HT1080 (cell line): ENCODE data around the gene CARMIL3. TPM values are rescaled to one million over a fixed set of nuclear protein-coding genes. Genes with fewer than 3 reads are reported as not detected.
A peak's percentile ranks its signal among the peaks of the same experiment; 100 is the strongest.

Experiments
- DNase-seq: peaks from one replicate; pipeline ENCODE4 v3.0.0-alpha.2; 2015; ENCODE audit warnings: low read depth
- total RNA-seq: library from RNA; depleted of rRNA; stranded (reverse); fragments of >200 nt; shearing (Covaris generic); gene quantifications from 2 replicates; pipeline ENCODE4 v1.2.3, GENCODE V29; 2014

Gene CARMIL3
- total RNA-seq, 1 experiment from 2014 or later = 0.11 TPM

DNA sequence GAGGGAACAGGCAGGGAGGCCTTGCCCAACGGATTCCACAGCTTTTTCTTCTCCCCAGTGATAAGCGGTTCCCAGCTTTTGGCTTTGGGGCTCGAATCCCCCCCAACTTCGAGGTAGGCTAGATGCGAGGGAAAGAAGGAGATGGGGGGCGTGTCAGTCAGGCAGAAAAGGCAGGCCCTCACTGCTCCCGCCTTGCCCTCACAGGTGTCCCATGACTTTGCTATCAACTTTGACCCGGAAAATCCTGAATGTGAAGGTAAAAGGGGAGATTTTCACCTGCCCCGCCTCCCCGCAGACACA lies 24.4 kb downstream of the CARMIL3 start:
- no peak for DNase-seq

DNA sequence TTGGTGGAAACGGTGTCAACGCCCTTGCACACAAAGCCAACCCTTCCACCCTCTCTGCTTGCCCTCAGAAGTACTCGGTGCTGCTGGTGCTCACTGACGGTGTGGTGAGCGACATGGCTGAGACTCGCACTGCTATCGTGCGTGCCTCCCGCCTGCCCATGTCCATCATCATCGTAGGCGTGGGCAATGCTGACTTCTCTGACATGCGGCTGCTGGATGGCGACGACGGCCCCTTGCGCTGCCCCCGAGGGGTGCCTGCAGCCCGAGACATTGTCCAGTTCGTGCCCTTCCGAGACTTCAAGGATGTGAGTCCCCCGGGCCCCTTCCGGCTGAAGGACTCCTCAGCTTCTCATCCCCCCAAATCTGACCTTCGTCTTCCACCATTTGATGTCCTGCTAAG lies 25.3 kb downstream of the CARMIL3 start:
- no peak for DNase-seq

DNA sequence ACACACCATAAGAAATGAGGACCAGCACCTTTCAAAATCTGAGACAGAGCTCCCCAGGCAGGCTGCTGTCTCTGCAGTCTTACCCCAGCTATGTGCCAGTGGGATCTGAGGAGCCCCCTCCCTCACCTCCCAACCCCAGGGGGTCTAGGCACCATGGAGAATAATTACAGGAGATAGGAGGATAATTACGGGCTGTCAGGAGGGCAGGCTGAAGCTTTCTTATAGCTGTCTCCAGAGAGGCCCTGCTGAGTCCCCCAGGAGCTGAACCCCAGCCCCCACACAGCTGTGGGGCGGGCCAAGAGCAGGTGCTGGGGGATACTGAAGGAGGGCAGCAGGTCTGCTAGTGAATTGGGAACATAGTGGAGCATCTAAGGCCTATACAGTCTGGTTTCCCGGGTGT lies 26.3 kb downstream of the CARMIL3 start:
- no peak for DNase-seq

DNA sequence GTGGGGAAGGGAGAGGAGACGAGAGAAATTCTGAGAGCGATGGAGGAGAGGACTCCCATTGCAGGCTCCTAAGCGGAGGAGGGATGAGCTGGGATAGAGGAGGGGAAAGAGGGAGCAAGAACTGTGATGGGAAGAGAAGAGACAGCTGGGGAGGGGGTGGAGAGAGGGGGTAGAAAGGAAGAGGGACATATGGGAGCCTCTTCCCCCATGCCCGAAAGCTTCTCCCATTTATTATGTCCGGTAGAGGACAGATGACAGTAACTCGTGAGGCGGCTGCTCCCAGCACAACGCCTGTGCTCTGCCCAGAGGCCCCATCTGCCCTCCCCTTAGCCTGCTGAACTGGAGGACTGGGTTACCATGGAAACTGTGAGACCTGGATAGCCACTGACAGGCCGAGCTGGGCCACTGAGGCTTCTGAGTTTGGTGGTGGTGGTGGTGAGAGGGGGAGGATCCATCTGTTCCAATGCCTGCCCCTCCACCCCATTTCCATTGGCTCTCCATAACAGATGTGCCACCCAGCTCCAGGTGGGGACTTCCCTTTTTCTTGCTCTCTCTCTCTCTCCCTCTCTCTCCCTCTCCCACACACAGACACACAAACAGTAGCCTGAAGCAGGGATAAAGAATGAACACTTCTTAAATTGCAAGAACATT lies 27.8 kb downstream of the CARMIL3 start:
- no peak for DNase-seq

DNA sequence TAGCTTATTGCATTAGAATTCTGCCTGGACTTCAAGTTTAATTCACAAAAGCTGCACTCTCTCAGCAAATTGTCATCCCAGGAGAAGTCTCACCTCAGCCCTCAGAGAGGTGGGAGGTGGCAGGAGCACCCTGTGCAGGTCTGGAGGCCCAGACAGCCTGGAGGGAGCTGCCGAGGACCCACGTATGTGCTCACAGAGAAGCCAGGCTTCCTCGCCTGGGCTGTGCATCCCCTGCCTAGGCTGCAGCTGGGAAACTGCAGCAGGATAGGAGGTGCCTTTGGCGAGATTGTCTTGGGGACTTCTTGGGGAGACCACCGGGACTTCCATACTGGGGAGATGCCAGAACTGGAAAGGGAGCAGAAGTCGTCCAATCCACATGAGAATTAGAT lies 28.3 kb downstream of the CARMIL3 start:
- no peak for DNase-seq

DNA sequence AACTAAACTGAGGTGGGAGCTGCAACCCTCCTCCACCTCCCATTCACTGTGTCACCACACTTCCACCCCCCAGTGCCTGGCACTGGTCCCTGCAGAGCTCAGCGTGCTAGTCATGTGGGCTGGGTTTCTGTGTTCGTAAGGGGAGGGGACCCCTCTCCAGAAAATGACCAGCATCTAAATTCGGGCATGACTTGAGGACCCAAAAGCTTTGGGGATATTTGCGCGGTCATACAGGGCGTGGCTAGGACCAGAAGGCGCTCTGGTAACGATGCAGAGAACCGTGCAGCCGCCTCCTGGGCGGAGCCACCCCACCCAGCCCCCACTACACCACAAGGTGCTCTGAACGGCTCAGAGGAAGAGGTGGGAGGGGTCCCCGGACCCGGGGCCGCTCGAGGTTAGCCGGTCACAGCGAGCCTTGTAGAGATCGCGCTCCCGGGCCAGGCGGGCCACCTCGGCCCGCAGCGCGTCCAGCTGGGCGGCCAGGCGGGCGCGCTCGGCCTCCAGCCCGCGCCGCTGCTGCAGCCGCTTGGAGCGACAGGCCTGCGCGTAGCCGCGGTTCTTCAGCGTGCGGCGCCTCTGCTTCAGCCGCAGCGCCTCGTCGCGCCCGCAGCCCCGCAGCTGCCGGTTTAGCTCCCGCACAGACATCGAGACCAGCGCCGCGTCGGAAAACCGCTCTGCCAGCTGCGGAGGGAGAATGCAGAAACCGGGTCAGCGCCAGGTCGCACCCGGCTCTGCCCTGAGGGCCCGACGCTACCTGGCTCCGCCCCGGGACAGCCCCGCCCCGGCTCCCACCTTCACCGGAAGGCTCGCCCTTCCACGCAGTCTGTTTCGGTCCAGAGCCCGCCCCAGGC lies 29.3 kb downstream of the CARMIL3 start:
- no peak for DNase-seq

DNA sequence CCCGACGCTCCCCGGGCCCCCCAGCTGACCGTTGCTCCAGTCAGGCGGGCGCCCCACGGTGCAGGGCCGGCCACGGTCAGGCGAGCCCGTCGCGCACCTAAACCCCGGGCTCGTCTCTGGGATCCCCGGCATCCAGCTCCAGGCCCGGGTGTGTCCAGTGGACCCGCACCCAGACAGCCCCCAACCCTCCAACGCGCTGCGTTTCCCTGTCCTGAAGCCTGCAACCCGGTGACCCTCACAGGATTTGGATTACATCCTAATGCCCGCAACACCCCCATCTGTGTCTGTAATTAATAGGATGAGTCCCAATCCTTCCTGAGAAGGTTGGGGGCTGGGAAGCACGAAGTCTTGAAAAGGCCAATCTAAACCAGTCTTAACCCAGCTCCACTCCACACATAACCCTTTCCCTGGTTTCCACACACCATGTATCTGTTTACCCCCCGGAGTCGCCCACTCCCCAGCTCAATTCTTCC lies 30.0 kb downstream of the CARMIL3 start:
- DNase-seq = no peak

DNA sequence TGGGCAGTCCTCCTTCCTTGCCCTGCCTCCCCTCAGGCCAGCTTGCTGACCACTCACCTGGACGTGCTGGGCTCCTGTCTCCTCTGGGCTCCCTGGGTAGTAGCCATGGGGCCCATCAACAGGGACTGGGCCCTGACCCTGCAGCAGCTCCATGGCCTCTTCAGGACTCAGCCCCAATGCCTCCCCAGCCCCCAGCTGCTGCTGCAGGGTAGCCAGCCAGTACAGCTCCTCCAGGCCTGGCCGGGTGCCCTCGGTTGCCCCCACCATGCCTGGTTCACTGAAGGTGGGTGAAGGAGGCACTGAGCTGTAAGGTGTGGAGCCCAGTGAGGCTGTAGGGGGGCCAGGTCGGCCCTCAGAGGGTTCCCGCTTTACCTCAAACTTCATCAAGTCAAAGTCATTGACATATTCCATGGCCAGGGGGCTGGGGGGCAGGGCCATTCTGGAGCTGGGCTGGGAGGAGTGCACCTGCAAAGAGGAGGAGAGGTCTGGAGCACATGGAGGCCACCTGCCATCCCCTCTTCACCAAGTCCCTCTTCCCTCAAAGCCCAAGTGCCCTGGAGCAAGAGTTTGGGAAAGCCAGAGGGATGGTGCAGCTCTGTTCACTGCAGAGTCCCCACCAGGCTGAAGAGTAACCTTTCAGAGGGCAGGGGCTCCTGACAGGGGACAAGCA lies 30.7 kb downstream of the CARMIL3 start:
- DNase-seq = no peak

DNA sequence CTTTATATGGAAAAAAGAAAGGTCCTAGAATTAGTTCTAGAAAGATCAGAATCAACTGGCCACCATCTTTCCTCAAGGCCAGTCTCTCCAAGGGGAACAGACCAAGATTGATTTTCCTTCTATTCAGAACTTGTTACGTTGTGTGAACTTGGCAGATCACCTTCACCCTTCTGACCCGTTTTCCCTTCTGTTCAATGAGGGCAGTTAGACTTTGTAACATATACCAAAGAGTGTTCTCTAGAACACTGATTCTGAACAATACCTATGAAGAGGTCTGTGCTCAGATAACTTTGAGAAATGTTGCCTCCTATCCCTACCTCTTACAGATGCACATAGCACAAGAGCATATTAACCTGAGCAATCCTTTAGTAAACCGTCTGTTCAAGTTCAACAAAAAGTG lies 31.7 kb downstream of the CARMIL3 start:
- no peak for DNase-seq

DNA sequence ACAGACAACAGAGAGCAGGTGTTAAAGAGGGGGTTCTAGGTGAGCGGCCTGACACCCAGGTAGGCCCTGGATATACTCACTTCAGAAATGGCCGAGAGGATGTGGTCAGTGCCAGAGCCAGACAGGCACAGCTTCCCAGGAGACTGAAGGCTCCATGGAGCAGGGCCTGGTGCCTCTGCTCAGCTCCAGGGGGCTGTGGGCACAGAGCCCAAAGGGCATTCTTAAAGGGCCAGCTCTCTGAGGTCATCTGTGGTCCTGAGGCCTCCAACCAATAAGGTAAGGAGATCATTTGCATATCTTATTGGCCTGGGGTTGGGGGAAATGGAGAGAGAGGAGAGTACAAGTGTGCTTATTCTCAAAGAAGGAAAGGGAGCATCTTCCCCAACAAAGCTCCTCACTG lies 32.6 kb downstream of the CARMIL3 start:
- no peak for DNase-seq

DNA sequence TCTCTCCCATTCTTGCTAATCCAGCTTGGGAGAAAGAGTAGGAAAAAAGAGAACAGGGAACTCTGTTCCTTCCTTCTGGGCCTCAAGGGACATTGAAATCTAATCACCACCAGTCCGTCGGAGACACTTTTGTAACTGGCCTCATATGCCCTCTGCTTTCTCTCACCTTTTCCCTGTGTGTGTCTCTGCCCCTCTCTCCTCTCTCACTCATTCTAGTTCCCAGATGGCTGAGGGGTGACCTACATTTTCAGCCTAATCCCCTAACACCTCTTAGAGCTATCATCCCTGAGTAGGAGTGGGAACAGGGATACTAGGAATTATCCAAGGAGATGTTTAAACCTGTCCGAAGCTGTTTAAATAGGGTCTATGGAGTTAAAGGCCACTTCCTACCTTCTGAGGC lies 33.4 kb downstream of the CARMIL3 start:
- DNase-seq = no peak

DNA sequence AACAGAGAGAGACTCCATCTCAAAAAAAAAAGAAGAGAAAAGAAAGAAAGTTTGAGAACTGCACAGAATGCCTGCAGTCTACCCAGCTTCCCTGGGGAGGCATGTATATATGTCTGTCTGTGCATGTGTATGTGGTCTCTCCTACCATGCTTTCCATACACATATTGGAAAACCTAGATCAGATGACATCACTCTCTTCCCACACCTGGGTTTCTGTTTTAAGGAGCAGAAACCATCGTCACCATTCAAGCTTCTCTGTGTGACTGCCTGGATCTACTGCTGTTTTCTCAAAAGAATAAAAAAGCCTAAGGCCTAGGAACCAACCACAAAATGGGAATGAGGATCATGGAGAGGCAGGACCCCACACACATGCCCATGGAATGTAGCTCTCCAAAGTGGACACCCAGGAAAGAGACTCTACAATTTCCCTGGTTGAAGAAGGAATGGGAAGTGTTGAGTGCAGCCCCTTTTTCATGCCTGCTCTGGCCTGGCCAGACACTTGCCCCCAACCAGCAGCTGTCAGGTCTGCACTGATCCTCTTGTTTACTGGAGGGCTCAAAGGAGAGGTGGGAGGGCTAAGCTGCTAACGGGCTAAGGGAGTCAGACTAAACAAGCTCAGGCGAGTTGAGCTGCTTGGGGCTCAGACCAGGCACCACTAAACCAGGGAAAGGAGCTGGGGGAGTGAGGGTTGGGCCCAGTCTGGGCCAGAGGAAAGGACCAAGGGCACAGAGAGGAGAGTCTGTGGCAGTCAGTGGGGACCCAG lies 34.6 kb downstream of the CARMIL3 start:
- no peak for DNase-seq

DNA sequence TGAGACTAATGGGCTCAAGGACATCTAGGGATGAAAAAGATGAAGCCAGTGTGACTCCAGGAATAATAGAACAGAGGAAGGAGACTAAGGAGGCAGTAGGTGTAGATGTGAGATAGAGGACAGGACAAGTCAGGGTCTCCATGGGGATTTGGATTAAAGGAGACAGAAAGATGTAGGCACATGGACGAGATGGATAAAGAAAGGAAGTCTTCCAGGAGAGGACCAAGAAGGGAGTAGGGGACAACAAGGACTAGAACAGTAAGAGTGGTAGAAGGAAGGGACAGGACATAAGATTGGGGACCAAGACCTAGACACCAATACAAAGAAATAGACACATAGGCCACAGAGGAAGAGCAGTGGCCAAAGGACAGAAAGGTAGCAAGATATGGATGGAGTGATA lies 35.2 kb downstream of the CARMIL3 start:
- DNase-seq = no peak

DNA sequence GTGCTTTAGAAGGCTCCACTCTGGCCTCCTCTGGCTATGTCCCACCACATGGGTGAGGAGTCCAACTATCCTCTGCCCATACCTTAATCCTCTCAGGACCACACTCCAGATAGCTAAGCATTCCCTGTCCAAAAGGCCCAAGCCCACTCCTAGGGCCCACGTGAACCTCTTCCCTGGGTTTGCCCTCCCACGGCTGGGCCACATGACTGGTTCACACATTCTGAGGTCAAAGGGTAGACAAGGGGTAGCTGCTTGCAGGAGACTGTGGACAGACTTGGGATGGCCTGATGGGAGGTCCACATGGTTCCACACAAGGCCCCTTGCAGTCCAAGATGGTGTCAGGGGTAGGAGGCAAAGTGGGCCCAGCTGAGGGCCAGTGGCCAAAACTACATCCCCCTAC lies 36.3 kb downstream of the CARMIL3 start:
- no peak for DNase-seq

DNA sequence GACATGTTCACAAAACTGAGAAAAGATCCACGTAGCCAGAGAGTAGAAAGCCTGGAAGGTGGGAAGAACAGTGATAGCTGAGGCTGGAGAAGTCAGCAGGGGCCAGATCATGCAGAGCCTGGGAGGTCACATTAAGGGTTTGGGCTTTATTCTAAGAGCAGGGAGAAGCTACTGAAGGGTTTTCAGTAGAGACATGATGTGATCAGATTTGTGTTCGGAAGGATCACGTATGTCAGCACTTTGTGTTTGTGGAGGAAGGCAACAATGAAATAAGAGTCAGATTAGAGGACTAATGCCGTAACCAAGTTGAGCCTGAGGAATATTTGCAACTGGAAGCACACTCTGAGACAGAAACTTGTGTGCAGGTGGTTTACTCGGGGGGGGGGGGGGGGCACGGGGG lies 38.1 kb downstream of the CARMIL3 start:
- no peak for DNase-seq

DNA sequence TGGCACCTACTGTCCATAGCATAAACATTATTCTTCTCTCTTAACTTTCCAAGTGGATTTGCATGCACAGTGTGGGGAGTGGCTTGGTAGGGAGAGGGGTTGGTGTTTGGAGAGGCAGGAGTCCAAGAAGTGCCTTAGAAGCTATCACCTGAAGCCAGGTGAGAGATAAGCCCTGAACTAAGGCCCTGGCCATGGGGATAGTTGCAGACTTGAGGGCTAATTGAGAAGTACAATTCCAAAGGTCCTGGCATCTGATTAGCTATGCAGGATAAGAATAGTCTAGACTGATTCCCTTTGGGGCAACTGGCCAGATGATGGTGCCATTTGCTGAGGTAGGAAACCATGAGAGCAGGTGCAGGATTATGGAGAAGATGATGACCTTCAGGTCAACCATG lies 40.3 kb downstream of the CARMIL3 start:
- DNase-seq = no peak

DNA sequence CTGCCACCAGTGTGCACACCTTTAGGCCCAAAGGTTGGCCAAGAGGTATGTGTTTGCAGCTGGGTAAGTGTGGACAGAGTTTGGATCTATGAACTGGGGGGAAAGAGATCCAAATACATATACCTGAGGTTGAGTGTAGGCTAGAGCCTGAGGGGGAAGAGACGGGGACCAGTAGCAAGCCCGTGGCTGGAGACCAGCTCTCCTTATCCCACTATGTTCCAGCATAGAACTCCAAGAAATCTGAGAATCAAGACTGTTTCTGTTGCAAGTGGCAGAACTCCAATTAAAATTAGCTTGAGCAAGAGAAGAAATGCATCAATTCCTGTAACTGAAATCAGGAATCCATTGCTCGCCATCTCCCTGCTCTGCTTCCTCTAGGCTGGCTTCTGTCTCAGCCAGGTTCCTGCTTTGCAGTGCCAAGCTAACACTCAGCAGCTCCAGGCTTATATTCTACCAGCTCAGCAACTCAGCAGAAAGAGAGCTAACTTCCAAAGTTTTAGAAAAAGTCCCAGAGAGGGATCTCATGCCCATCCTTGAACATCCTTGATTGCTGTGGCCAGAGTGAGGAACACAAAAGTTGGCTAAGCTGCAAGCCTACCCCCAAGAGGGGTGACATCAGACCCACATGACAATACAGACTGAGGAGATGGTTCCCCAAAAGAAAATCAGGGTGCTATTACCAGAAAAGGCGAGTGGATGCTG lies 40.8 kb downstream of the CARMIL3 start:
- DNase-seq = no peak

DNA sequence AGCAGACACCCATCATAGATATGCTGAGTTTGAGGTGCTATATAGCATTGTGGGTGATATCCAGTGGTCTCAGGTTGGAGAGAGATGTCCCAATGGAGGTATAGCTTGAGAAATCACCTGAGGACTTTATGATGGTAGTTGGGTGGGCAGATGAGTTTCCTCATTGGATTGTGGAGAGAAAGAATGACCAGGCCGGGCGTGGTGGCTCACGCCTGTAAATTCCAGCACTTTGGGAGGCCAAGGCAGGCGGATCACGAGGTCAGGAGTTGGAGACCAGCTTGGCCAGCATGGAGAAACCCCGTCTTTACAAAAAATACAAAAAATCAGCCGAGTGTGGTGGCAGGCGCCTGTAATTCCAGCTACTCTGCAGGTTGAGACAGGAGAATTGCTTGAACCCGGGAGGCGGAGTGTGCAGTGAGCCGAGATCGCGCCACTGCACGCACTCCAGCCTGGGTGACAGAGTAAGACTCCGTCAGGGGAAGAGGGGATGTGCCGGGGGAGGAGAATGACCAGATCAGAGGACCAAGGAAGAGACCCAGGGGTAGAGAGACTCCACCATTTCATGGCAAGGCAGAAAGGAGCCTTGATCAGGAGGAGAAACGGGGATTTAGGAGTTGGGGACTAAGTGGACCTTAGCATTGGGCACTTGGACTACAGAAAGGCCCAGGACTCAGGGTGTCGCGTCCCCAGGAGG lies 41.5 kb downstream of the CARMIL3 start:
- no peak for DNase-seq

DNA sequence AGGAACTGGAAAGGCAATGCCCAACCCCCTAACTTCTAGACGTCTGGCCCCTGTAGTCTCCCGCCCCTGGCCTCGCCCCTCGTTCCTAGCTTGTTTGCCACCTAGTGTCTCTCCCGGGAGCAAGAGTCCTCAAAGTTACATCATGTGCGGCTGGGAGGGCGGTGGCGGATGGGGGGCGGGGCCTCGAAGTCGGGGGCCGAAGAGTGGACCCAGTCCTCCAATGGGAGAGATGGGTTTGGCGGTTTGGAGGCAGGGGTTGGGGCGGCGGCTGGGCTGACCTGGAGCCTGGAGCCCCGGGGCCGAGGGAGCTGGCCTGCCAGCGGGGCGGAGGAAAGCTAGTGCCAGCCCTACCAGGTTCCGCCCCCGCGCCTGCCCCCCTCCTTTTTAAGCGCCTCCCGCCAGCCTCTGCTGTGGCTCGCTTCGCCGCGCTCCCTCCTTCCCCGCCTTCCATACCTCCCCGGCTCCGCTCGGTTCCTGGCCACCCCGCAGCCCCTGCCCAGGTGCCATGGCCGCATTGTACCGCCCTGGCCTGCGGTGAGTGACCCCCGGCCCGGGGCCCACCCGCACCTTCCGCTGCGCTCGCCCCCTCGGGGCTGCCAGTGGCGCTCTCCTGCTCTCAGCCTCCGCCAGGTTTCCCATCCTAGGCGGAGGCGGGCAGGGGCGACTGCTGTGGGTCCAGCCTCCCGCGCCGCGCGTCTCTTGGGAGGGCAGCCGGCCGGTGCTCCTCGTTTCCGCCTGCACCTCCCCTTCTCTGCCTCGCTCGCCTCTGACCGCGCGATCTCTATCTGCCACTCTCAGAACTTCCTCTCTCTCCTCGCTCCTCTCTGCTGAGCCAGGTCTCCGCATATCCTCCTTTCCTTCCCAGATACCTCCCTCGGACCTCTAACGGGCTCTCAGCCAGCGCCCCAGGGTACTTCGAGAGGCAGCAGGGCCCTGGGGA lies 42.4 kb downstream of the CARMIL3 start, which contains the start of gene PCK2:
TSS of gene PCK2 (plus strand) at position 411 of the 940 bp plus-strand sequence. CDS start at position 506, 95 bp downstream.
- DNase-seq = peak; percentile 91
